AG04450 (cell line): Measurements from ENCODE around the gene ADAMTSL2. TPM values are rescaled to one million over a fixed set of nuclear protein-coding genes. Genes with fewer than 3 reads are reported as not detected.

Experiments used
- CTCF ChIA-PET: fragments of 300-600, 350-600 bp; formaldehyde crosslinking; extraction: SDS; loops from one replicate; lab custom pipeline; 2022; ENCODE audit warnings: antibody characterized with exemption, inconsistent platforms; lab: Charles Lee
- POLR2A ChIA-PET: fragments of 350-600 bp; formaldehyde crosslinking; extraction: SDS; loops from one replicate; lab custom pipeline; 2021; ENCODE audit warnings: antibody characterized with exemption, inconsistent platforms; lab: Yijun Ruan, JAX
- DNase-seq: peaks from one replicate; pipeline ENCODE4 v3.0.0-alpha.2; 2011; ENCODE audit warnings: low read depth, low spot score
- H3K27ac ChIP-seq: one replicate; pipeline ENCODE4 v1.5.1; 2012; ENCODE audit warnings: low read depth, low read length, control low read depth
- H3K27me3 ChIP-seq: one replicate; pipeline ENCODE4 v1.6.0; 2012; ENCODE audit warnings: low read length; ENCODE audit not compliant: control insufficient read depth, insufficient read depth
- H3K4me3 ChIP-seq: 2 replicates; pipeline ENCODE4 v1.5.1; 2011; ENCODE audit warnings: mild to moderate bottlenecking, low read depth, low read length, control low read depth
- H3K9me3 ChIP-seq: 2 replicates; pipeline ENCODE4 v1.5.1; 2012; ENCODE audit warnings: low read length; ENCODE audit not compliant: control insufficient read depth, insufficient read depth
- CTCF ChIP-seq: IDR thresholded peaks from 2 replicates; pipeline ENCODE4 v1.5.1; 2011; ENCODE audit warnings: low read depth, low read length, control low read depth, inconsistent platforms
- polyA plus RNA-seq: library from polyadenylated mRNA; depleted of rRNA; stranded (reverse); fragments of >200 nt; gene quantifications from 2 replicates; pipeline ENCODE4 v1.2.3, GENCODE V29; 2011

The ADAMTSL2 gene
- polyA plus RNA-seq, 1 experiment: not detected

- H3K27ac ChIP-seq: no peak overlapping the region
- ChIA-PET CTCF (no interaction called here), POLR2A (no interaction called here)
- H3K9me3 ChIP-seq: no peaks in the 10 kb centered on the region; the same call in 1 of the 2 replicates
- DNase-seq: no peak
- H3K4me3 ChIP-seq: no peak overlapping the region
- TF ChIP-seq CTCF: no peak
- peaks cover 53% of the 10 kb centered on the region for H3K27me3 ChIP-seq
These were observed 78.9 kb downstream of the ADAMTSL2 start for GRCh38 chr9:133613432-133613831.

- Histone ChIP-seq H3K27ac (no peak overlapping the region), H3K4me3 (no peak overlapping the region), H3K27me3 (peaks cover 49% of the 10 kb centered on the region), H3K9me3 (no peaks in the 10 kb centered on the region; the same call in 1 of the 2 replicates)
- no peak for TF ChIP-seq CTCF
- ChIA-PET CTCF (no interaction called here), POLR2A (no interaction called here)
- no peak for DNase-seq
These were observed 79.6 kb downstream of the ADAMTSL2 start for GRCh38 chr9:133614056-133614455.

GRCh38 chr9:133614678-133615077, 80.2 kb downstream of the ADAMTSL2 start:
- no peak for TF ChIP-seq CTCF
- H3K9me3 ChIP-seq: no peaks in the 10 kb centered on the region; the same call in 1 of the 2 replicates
- no peak overlapping the region for H3K4me3 ChIP-seq
- H3K27ac ChIP-seq: no peak overlapping the region
- ChIA-PET POLR2A (no interaction called here), CTCF (no interaction called here)
- no peak for DNase-seq
- H3K27me3 ChIP-seq: peaks cover 47% of the 10 kb centered on the region

- peaks cover 43% of the 10 kb centered on the region for H3K27me3 ChIP-seq
- CTCF ChIA-PET: no interaction called here
These were observed 80.7 kb downstream of the ADAMTSL2 start for GRCh38 chr9:133615186-133615585.

GRCh38 chr9:133615606-133616188, 81.2 kb downstream of the ADAMTSL2 start:
- no peak for DNase-seq
- CTCF ChIA-PET: no interaction called here
- no peak overlapping the region for H3K4me3 ChIP-seq
- POLR2A ChIA-PET: no interaction called here
- H3K27me3 ChIP-seq: peaks cover 41% of the 10 kb centered on the region
- no peak overlapping the region for H3K27ac ChIP-seq
- no peaks in the 10 kb centered on the region; the same call in 1 of the 2 replicates for H3K9me3 ChIP-seq
- TF ChIP-seq CTCF: no peak

More at GRCh38 chr9:133615186-133615585, 80.7 kb downstream of the ADAMTSL2 start:
- DNase-seq: no peak
- POLR2A ChIA-PET: no interaction called here
- H3K27ac ChIP-seq: no peak overlapping the region
- H3K4me3 ChIP-seq: no peak overlapping the region
- TF ChIP-seq CTCF: no peak
- no peaks in the 10 kb centered on the region; the same call in 1 of the 2 replicates for H3K9me3 ChIP-seq
